Adrenal gland (tissue), 5 donors: ENCODE results near the gene RNF20.

Experiments
- CTCF ChIP-seq, 6 experiments: fragments of 450-650 bp in 4 of 6; fragments of 200-600 bp in 2 of 6; sonication (generic) in 1 of 6; IDR thresholded peaks; 1 replicate in 5 of 6; 2 replicates in 1 of 6; pipeline versions ENCODE4 v1.5.1 to v1.8.0; 2016 to 2021; ENCODE audit warnings: antibody characterized with exemption in 6 of 6, mild to moderate bottlenecking in 2 of 6, moderate library complexity in 1 of 6
- POLR2A ChIP-seq, 2 donors: fragments of 450-650 bp; IDR thresholded peaks; one replicate each; pipeline ENCODE4 v1.6.1; 2017; ENCODE audit warnings: antibody characterized with exemption in 2 of 2, mild to moderate bottlenecking in 2 of 2, moderate library complexity in 1 of 2
- donor health status: DM: no; HTN: no; CAD: no.

- TF ChIP-seq CTCF (IDR thresholded peaks at IDR 0.05), result no peak
- TF ChIP-seq POLR2A (IDR thresholded peaks at IDR 0.05), result no peak
These were observed 59.7 kb downstream of the RNF20 start for GRCh38 chr9:101593345-101593744.
